ENCODE results near the gene HOXC12.

The HOXC12 gene

GRCh38 chr12:53980802-53981496 is 26.2 kb downstream of the HOXC12 start:
- Histone ChIP-seq H3K4me3 (ENCODE audit: severe bottlenecking) (no peak overlapping the region), H3K4me1 (ENCODE audit: insufficient read depth, poor library complexity, severe bottlenecking) (peaks cover 6% of the 10 kb centered on the region), H3K9me3 (ENCODE audit: severe bottlenecking) (no peaks in the 10 kb centered on the region), H3K36me3 (ENCODE audit: low read depth) (no peaks in the 10 kb centered on the region), H3K27me3 (ENCODE audit: insufficient read depth, poor library complexity, severe bottlenecking) (peaks cover 87% of the 10 kb centered on the region), H3K27ac (ENCODE audit: poor library complexity, severe bottlenecking) (no peak overlapping the region)
- no peak for TF ChIP-seq CTCF (IDR thresholded peaks at IDR 0.05; ENCODE audit: poor library complexity, severe bottlenecking)
- ATAC-seq (ENCODE audit: low read depth) (no peak), DNase-seq (ENCODE audit: low spot score) (no peak)

DNA sequence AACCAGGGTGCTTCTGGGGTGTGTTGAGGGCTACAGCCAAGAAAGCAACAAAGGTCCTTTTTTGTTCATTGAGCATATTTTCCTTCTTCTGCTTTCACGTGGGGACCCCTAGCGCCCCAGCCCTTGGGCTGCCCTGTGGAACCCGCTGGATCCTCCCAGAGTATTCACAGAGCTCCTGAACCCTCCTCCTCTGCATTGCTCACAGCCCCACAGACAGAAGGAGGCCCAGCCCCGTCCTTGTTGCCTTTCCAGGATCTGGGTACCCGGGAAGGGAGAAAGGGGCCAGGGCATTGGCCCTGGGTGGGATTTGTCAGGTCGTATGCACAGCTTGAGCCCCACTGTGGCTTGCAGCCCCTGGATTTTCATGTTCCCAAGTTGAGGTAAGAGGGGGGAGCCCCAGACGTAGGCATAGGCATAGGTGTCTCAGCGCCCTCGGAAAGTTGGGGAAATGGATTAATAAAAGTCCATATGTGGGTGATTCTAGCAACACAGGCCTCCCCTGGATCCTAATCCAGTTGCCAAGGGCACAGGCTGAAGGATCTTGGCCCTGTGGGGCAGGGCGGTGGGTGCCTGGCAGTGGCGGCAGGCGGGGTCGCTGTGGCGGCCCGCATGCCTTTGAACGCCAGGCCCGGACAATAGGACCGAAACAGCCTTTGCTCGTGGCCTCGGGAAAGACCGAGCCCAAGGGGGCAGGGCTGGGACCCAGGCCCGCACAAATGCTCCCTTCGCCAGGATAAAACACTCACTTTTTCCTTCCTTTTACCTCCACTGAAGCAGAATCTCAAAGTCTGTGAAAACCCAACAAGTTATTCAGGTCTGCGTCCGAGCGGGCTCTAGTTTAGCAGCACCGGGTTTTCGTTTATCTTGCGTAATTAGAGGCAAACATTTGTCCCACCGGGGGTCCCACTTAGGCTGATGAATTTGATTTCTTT is 27.2 kb downstream of the HOXC12 start:
- no peak for DNase-seq (ENCODE audit: low spot score)
- ATAC-seq (ENCODE audit: low read depth): no peak
- peaks cover 6% of the 10 kb centered on the region for H3K4me1 ChIP-seq (ENCODE audit: insufficient read depth, poor library complexity, severe bottlenecking)
- H3K9me3 ChIP-seq (ENCODE audit: severe bottlenecking): no peaks in the 10 kb centered on the region
- no peak for TF ChIP-seq CTCF (IDR thresholded peaks at IDR 0.05; ENCODE audit: poor library complexity, severe bottlenecking)
- H3K27ac ChIP-seq (ENCODE audit: poor library complexity, severe bottlenecking): no peak overlapping the region
- H3K27me3 ChIP-seq (ENCODE audit: insufficient read depth, poor library complexity, severe bottlenecking): peaks cover 90% of the 10 kb centered on the region
- no peaks in the 10 kb centered on the region for H3K36me3 ChIP-seq (ENCODE audit: low read depth)
- H3K4me3 ChIP-seq (ENCODE audit: severe bottlenecking): no peak overlapping the region

GRCh38 chr12:53982648-53983567 is 28.2 kb downstream of the HOXC12 start:
- peaks cover 4% of the 10 kb centered on the region for H3K4me1 ChIP-seq (ENCODE audit: insufficient read depth, poor library complexity, severe bottlenecking)
- peaks cover 90% of the 10 kb centered on the region for H3K27me3 ChIP-seq (ENCODE audit: insufficient read depth, poor library complexity, severe bottlenecking)
- DNase-seq (ENCODE audit: low spot score): no peak
- TF ChIP-seq CTCF (IDR thresholded peaks at IDR 0.05; ENCODE audit: poor library complexity, severe bottlenecking): no peak
- no peak overlapping the region for H3K4me3 ChIP-seq (ENCODE audit: severe bottlenecking)
- H3K9me3 ChIP-seq (ENCODE audit: severe bottlenecking): no peaks in the 10 kb centered on the region
- no peaks in the 10 kb centered on the region for H3K36me3 ChIP-seq (ENCODE audit: low read depth)
- no peak overlapping the region for H3K27ac ChIP-seq (ENCODE audit: poor library complexity, severe bottlenecking)
- ATAC-seq (ENCODE audit: low read depth): no peak

- TF ChIP-seq CTCF (IDR thresholded peaks at IDR 0.05; ENCODE audit: poor library complexity, severe bottlenecking): no peak
- Histone ChIP-seq H3K36me3 (ENCODE audit: low read depth) (no peaks in the 10 kb centered on the region), H3K4me1 (ENCODE audit: insufficient read depth, poor library complexity, severe bottlenecking) (peaks cover 4% of the 10 kb centered on the region), H3K4me3 (ENCODE audit: severe bottlenecking) (no peak overlapping the region), H3K27me3 (ENCODE audit: insufficient read depth, poor library complexity, severe bottlenecking) (peaks cover 93% of the 10 kb centered on the region), H3K9me3 (ENCODE audit: severe bottlenecking) (no peaks in the 10 kb centered on the region), H3K27ac (ENCODE audit: poor library complexity, severe bottlenecking) (no peak overlapping the region)
- ATAC-seq (ENCODE audit: low read depth): no peak
- no peak for DNase-seq (ENCODE audit: low spot score)
Measured at GRCh38 chr12:53983568-53983949, 28.9 kb downstream of the HOXC12 start.
